Skin of body (tissue), 2 donors: ENCODE results near the gene A1CF. TPM values are rescaled to one million over a fixed set of nuclear protein-coding genes. Genes with fewer than 3 reads are reported as not detected.
"Not testable (repeated sequence)": the region's sequence is repeated elsewhere in the genome, so short reads cannot be mapped to it uniquely, and the experiment has no call there.

Experiments used
- DNase-seq: peaks from one replicate; lab custom pipeline; 2025; lab: John Stamatoyannopoulos, UW
- total RNA-seq: library from RNA; depleted of rRNA; stranded (reverse); fragments of >200 nt; gene quantifications from one replicate; pipeline ENCODE4 v1.2.3, GENCODE V29; 2014

A1CF gene
- total RNA-seq, 1 donor from 2014 or later: not detected

DNA sequence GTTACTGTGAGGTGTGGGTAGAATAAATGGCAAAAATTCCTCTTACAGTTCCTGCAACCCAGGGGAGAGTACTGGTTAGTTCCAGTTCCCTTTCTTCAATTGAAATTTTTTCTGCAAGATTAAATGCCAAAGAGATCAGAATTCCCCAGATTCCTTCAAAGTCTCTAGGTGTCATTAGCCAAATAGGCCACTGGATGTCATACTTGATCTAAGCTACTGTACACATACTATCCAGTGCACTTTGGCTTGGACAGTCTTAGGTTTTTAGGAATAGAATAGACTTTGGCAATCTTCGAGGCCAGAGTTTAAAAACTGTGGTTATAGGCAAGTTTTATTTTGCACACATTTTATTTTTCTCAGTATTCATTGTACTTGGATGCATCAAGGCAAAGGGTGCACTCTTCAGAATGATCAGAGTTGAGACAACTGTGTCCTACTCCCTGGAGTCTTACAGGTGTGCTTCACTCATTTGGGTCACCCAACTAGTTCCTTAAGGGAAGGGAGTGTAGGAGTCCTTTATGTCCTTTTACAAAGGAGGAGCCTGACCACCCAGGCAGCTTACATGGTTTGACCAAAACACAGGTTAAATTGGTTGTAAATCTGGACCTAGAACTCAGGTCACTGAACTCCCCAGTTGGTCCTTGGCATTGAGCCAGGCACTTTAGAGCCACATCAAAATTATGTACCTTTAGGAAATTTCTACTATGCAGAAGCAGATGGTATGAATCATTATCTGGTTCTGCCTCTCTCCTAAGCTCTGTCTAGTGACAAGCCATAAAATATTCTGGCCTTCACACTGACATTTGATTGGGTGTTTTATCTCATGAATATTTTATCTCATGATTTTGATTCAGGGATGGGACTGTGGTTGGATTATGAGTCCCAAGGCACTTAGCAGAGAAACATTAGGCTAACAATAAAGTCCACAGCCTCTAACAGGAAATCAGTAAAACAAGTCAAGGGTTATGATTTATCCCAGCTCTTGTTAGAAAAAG, 96.2 kb downstream of the A1CF start:
- no peak for DNase-seq

DNA sequence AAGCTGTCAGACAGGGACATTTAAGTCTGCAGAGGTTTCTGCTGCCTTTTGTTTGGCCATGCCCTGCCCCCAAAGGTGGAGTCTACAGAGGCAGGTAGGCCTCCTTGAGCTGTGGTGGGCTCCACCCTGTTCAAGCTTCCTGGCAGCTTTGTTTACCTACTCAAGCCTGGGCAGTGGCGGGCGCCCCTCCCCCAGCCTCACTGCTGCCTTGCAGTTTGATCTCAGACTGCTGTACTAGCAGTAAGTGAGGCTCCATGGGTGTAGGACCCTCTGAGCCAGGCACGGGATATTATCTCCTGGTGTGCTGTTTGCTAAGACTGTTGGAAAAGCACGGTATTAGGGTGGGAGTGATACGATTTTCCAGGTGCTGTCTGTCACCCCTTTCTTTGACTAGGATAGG, 97.5 kb downstream of the A1CF start:
- not testable (repeated sequence) for DNase-seq

DNA sequence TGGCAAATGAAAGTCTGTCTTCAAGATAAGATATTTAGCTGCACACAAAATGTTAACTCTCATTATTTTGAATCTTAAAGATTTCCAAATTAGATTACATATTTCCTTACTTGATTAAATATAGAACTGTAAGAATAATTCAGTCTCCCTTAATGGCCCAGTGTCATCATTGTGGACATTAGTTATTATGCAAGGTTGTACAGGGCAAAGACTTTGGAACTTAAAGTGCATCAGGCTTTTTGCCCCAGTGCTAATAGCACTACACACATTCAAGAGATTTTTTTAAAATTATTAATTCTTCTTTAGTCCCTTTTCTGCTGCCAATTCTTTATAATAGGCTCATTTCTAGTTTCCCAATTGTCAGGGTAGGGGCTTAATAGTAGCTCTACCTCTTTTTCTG, 103.4 kb downstream of the A1CF start:
- DNase-seq: not testable (repeated sequence)

DNA sequence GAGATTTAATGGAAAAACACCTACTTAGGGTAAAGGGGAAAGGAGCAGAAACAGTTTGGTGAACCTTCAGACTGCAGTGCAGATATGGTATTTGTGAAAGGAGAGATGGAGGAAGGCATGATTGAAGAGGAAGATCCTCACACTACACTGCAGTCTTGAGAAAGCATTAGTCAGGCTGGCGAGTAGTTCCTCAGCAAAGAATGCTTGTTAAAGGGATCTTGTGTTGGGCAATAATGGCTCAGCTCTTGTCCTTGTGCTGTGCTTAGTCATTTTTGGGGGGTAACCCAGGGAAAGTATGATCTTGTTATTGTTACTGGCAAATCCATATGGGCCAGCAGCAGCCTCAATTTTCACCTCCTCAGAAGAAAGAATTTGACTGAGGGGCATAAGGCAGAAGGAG, 105.4 kb downstream of the A1CF start:
- not testable (repeated sequence) for DNase-seq

DNA sequence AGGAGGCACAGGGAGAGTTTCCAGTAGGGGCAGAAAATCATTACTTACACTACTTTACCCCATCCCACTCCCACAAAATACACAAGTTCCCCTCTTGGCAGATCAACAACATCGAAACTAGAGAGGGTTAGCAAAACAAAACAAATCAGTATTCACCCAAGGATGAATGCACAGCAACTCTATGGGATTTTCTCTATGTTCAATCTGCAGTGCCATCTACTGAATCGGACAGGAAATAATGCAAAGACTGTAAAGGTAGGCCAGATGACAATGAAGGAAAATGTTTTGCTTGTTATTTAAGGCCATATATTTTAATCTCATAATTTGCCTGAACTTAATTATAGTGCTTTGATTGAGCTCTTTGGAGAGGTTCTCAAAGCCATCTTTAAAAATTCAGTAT, 110.6 kb downstream of the A1CF start:
- not testable (repeated sequence) for DNase-seq

DNA sequence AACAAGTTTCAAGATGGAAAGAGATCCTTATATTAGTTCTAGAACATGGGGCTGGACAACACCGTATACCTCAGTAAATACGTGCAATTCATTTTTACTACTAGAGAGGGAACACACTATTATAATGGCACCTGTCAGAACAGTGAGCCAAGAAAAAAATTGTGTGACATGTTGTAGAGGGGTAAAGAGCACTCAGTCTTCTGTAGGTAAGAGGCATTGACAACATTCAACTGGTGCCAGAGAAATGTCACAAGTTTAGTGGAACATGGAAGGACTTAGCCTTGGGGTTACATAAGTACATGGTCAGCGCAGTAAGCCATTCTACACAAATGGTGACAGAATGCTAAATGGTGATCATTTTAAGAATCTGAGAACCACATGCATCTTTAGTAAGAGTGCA, 113.4 kb downstream of the A1CF start:
- not testable (repeated sequence) for DNase-seq

DNA sequence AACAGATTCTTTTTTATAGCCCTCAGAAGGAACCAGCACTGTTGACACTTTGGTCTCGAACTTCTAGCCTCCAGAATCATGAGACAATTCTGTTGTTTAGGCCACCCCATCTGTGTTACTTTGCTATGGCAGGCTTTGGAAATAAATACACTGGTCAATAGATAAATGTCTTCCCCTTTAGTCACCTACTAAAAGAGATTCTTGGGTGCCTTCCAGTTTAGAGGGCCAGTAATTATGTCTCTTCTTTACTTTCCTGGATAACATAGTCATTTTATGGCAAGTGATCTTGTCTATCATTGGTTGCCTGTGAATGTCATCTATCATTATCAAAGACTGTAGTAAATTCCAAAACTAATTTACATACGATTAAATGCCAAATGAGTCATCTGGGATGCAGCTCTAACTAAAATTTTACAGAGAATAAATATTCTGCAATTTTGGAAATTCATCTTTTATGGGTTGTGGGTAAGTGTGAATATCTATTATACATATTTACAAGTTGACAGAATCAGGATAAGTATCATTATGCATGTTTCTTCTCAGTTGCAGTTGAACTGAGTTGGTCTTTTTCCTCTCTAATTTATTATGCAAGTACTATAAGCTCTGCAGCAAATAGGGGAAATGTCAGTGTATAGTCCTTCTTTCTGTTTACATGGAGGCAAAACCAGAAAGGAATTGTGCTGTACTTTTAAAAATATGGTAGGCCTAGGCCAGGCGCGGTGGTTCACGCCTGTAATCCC, 118.5 kb downstream of the A1CF start:
- not testable (repeated sequence) for DNase-seq

Other genes starting within 250 kb of the A1CF start
- 3.4 TPM for gene ASAH2B, start 145.7 kb downstream of the A1CF start, total RNA-seq
- 41.8 TPM for gene PRKG1, start 188.9 kb upstream of the A1CF start, total RNA-seq